Fibroblast of skin of back (primary cell): ENCODE data around the gene NFS1.
A peak's percentile ranks its signal among the peaks of the same experiment; 100 is the strongest.
"Not testable (repeated sequence)": the region's sequence is repeated elsewhere in the genome, so short reads cannot be mapped to it uniquely, and the experiment has no call there.

ENCODE experiments used
- DNase-seq: peaks from one replicate; pipeline ENCODE4 v3.0.0-alpha.2; 2013

Gene NFS1

GRCh38 chr20:35729283-35729807 lies 30.2 kb upstream of the NFS1 start:
- no peak for DNase-seq

GRCh38 chr20:35726842-35727711 lies 27.9 kb upstream of the NFS1 start:
- DNase-seq, result no peak

- no peak for DNase-seq
These were observed 25.4 kb upstream of the NFS1 start for GRCh38 chr20:35724321-35725230.

GRCh38 chr20:35723652-35724320 lies 24.6 kb upstream of the NFS1 start:
- DNase-seq, result not testable (repeated sequence)

GRCh38 chr20:35723275-35723639 lies 24.1 kb upstream of the NFS1 start:
- DNase-seq, result not testable (repeated sequence)

GRCh38 chr20:35721621-35722020 lies 22.5 kb upstream of the NFS1 start:
- DNase-seq, result no peak

- no peak for DNase-seq
These were observed 22.1 kb upstream of the NFS1 start for GRCh38 chr20:35721219-35721618.

- DNase-seq, result no peak
These were observed 21.3 kb upstream of the NFS1 start for GRCh38 chr20:35720165-35721123.

- no peak for DNase-seq
These were observed 20.6 kb upstream of the NFS1 start for GRCh38 chr20:35719717-35720116.

GRCh38 chr20:35718972-35719635 lies 20.0 kb upstream of the NFS1 start:
- no peak for DNase-seq

GRCh38 chr20:35718321-35718720 lies 19.2 kb upstream of the NFS1 start:
- DNase-seq, result peak; percentile 46

GRCh38 chr20:35716330-35716729 lies 17.2 kb upstream of the NFS1 start:
- no peak for DNase-seq

GRCh38 chr20:35715652-35716051 lies 16.5 kb upstream of the NFS1 start:
- DNase-seq, result no peak

- no peak for DNase-seq
These were observed 15.0 kb upstream of the NFS1 start for GRCh38 chr20:35714127-35714526.

GRCh38 chr20:35713120-35713519 lies 14.0 kb upstream of the NFS1 start:
- not testable (repeated sequence) for DNase-seq

GRCh38 chr20:35711588-35712209 lies 12.5 kb upstream of the NFS1 start:
- DNase-seq, result no peak

- no peak for DNase-seq
These were observed 11.9 kb upstream of the NFS1 start for GRCh38 chr20:35710884-35711587.

GRCh38 chr20:35710039-35710438 lies 10.9 kb upstream of the NFS1 start:
- no peak for DNase-seq

GRCh38 chr20:35709259-35709658 lies 10.1 kb upstream of the NFS1 start:
- DNase-seq, result no peak

GRCh38 chr20:35708502-35708901 lies 9.3 kb upstream of the NFS1 start:
- DNase-seq, result no peak
